CD4-positive, alpha-beta T cell treated with Interleukin-21 for 1 hour (primary cell): Measurements from ENCODE around the gene DNM1L.
A peak's percentile ranks its signal among the peaks of the same experiment; 100 is the strongest.

Experiments
- DNase-seq: peaks from one replicate; pipeline ENCODE4 v3.0.0-alpha.2; 2020

Gene DNM1L

GRCh38 chr12:32679091-32679919 is at the start of gene DNM1L:
TSS of gene DNM1L (plus strand) at chr12:32679301. CDS start at chr12:32679364, 63 bp downstream.
- peak; percentile 93 for DNase-seq

GRCh38 chr12:32641287-32641901 is 37.7 kb upstream of the DNM1L start:
- no peak for DNase-seq

- no peak for DNase-seq
These were observed 34.7 kb upstream of the DNM1L start for GRCh38 chr12:32644431-32644830.

GRCh38 chr12:32647275-32647674 is 31.8 kb upstream of the DNM1L start:
- no peak for DNase-seq

- DNase-seq: no peak
These were observed 28.6 kb upstream of the DNM1L start for GRCh38 chr12:32650508-32650907.

- DNase-seq: no peak
These were observed 27.7 kb upstream of the DNM1L start for GRCh38 chr12:32651151-32651955.

GRCh38 chr12:32651956-32652210 is 27.2 kb upstream of the DNM1L start:
- DNase-seq: no peak

- DNase-seq: no peak
These were observed 19.1 kb upstream of the DNM1L start for GRCh38 chr12:32659908-32660440.

GRCh38 chr12:32661706-32662105 is 17.4 kb upstream of the DNM1L start:
- no peak for DNase-seq

GRCh38 chr12:32662665-32663064 is 16.4 kb upstream of the DNM1L start:
- DNase-seq: no peak

GRCh38 chr12:32666018-32666417 is 13.1 kb upstream of the DNM1L start:
- no peak for DNase-seq

- DNase-seq: no peak
These were observed 9.5 kb upstream of the DNM1L start for GRCh38 chr12:32669584-32669983.

- peak; percentile 11 for DNase-seq
These were observed 6.9 kb upstream of the DNM1L start for GRCh38 chr12:32671930-32672780.

GRCh38 chr12:32679920-32680237 is 778 bp downstream of the DNM1L start:
- DNase-seq: no peak

GRCh38 chr12:32680787-32681186 is 1.7 kb downstream of the DNM1L start:
- no peak for DNase-seq

- no peak for DNase-seq
These were observed 2.2 kb downstream of the DNM1L start for GRCh38 chr12:32681272-32681671.

- no peak for DNase-seq
These were observed 7.2 kb downstream of the DNM1L start for GRCh38 chr12:32686340-32686739.

- DNase-seq: no peak
These were observed 9.7 kb downstream of the DNM1L start for GRCh38 chr12:32688786-32689185.

- no peak for DNase-seq
These were observed 11.8 kb downstream of the DNM1L start for GRCh38 chr12:32690927-32691326.

GRCh38 chr12:32692358-32692757 is 13.3 kb downstream of the DNM1L start:
- DNase-seq: no peak

- no peak for DNase-seq
These were observed 13.9 kb downstream of the DNM1L start for GRCh38 chr12:32693036-32693435.

- no peak for DNase-seq
These were observed 16.7 kb downstream of the DNM1L start for GRCh38 chr12:32695787-32696186.

- DNase-seq: no peak
These were observed 18.3 kb downstream of the DNM1L start for GRCh38 chr12:32697445-32697844.
